T47D (cell line): Measurements from ENCODE around the gene PHF1.

Experiments
- DNase-seq, 2 experiments: peaks; one replicate each; pipeline versions ENCODE4 v3.0.0 to v3.0.0-alpha.2; 2011 to 2012; ENCODE audit warnings: low read depth in 1 of 2, low spot score in 1 of 2
- JUND ChIP-seq: IDR thresholded peaks from 2 replicates; pipeline ENCODE4 v1.6.1; 2012; ENCODE audit warnings: low read depth
- in situ Hi-C: cut with HindIII; loops from 2 replicates; pipeline ENCODE4 v1.10.0; 2016; ENCODE audit warnings: low sequenced_read_pairs, low pct_unique_long_range_greater_than_20kb

Gene PHF1

DNA sequence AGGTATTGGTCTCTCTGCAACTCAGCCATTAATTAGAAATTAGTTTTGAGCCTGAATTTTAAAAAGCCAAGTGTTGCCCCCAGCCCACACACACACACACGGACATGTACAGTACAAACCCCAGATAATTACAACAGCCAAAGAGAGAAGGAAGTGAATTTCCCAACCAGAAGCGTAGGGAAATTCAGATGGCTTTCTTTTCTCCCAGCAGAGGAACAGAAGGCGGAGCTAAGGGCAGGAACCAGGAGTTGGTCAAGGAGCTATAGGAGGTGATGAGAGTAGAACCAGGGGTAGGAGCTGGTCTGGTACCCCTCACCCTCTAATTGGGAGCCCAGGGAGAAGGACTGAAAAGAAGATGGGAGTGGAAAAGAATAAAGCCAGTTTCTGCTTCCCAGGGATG, 39.6 kb downstream of the PHF1 start:
- no peak for TF ChIP-seq JUND
- DNase-seq: no peak
- in situ Hi-C loops: no loop called here

DNA sequence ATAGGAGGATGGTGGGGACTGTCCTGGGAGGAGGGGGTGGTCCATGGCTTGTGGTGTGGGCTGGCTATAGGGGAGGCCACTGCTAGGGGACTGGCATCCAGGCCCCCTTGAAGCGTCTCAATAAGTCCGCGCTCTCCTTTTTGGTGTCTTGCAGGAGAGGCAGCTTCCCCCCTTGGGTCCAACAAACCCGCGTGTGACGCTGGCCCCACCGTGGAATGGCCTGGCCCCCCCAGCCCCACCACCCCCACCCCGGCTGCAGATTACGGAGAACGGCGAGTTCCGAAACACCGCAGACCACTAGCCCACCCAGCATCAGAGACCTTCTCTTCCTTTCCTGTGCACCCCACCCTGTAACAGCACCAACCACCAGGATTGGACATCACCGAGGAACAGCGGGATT, 40.8 kb downstream of the PHF1 start:
- no peak for DNase-seq

GRCh38 chr6:33452496-33452895, 41.7 kb downstream of the PHF1 start:
- in situ Hi-C loops: no loop called here
- TF ChIP-seq JUND: no peak
- DNase-seq: no peak

More for the DNA sequence above, 40.8 kb downstream of the PHF1 start:
- TF ChIP-seq JUND: no peak
- in situ Hi-C loops: no loop called here

GRCh38 chr6:33453393-33454008, 42.7 kb downstream of the PHF1 start:
- no peak for DNase-seq

DNA sequence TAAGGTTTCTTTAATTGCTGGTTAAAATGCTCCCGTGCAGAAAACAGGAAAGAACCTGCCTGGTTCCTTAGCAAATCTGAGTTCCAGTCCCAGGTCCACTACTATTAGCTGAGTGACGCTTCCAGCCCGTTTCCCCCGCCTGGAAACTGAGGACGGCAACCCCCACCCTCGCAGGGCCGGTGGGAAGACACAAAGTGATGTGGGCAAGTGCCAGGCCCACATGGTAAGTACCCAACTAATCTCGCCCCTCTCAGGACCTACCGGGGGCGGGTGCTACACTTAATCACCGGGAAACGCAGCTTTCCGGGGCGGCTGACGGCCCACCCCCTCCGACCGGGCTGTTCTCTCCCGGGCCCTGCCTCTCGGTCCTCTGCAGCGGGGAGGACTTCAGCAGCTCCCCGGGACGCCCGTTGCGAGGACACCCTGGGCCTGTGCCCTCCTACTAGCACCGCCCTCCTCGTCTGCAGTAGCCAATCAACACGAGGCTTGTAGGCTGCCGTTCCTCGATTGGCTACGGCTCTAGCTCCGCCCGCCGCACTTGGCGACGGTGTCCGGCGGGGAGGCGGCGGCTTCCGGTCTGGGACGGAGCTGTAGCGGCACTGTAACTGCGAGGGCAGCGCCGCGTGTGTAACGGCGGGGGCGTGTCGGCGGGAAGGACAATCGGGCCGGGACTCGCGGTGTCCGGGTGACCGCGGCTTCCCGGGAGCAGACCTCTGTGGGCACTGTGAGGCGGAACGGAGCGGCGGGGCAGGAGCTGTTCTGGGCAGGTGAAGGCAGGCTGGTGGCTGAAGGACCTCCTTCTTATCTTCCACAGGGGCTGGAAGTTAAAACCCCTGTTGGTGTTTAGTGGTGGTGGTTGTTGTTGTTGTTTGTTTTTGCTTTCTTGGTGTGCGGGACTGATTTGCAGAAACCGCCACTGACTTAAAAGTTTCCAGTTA, 43.5 kb downstream of the PHF1 start, which contains the start of gene ZBTB9:
Gene ZBTB9 (plus strand): TSS at position 568 of the 938 bp plus-strand sequence. CDS start 525 bp downstream, outside the sequence.
- in situ Hi-C loops: no loop called here
- no peak for TF ChIP-seq JUND
- DNase-seq: peak; percentile 97 to 99

More at GRCh38 chr6:33453393-33454008, 42.7 kb downstream of the PHF1 start:
- in situ Hi-C loops: no loop called here
- no peak for TF ChIP-seq JUND

DNA sequence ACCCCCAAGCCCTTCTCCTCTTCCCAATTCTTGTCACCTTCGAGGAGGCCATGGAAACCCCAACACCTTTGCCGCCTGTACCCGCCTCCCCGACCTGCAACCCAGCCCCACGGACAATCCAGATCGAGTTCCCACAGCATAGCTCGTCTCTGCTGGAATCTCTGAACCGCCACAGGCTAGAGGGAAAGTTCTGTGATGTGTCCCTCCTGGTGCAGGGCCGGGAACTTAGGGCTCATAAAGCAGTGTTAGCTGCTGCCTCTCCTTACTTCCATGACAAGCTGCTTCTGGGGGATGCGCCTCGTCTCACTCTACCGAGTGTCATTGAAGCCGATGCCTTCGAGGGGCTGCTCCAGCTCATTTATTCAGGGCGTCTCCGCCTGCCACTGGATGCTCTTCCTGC, 44.2 kb downstream of the PHF1 start:
- TF ChIP-seq JUND: no peak
- in situ Hi-C loops: no loop called here
- DNase-seq: no peak

DNA sequence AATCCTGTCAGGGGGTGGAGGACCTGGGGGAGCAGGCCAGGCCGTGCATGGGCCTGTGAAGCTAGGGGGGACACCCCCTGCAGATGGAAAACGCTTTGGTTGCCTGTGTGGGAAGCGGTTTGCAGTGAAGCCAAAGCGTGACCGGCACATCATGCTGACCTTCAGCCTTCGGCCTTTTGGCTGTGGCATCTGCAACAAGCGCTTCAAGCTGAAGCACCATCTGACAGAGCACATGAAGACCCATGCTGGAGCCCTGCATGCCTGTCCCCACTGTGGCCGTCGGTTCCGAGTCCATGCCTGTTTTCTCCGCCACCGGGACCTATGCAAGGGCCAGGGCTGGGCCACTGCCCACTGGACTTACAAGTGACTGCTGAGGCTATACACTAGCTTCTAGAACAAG, 45.3 kb downstream of the PHF1 start:
- in situ Hi-C loops: no loop called here
- TF ChIP-seq JUND: no peak
- no peak for DNase-seq

DNA sequence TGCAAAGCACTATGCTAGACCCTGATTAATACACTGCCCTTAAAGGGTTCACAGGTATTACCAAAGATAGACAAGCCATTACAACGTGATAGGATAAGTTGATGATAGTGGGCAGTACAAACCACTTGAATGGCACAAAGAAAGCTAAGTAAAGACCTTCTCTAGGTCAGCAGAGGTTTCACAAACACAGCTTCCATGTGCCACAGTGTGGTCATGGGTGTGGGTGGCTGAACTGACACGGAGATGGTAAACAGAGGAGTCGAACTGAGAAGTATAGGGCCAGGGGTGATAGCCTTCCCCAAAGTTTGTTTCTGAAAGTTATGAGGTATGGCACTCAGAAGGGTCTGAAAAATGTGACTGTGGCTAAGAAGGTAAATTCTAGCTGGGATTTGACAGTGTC, 47.9 kb downstream of the PHF1 start:
- in situ Hi-C loops: no loop called here
- no peak for TF ChIP-seq JUND
- DNase-seq: no peak

DNA sequence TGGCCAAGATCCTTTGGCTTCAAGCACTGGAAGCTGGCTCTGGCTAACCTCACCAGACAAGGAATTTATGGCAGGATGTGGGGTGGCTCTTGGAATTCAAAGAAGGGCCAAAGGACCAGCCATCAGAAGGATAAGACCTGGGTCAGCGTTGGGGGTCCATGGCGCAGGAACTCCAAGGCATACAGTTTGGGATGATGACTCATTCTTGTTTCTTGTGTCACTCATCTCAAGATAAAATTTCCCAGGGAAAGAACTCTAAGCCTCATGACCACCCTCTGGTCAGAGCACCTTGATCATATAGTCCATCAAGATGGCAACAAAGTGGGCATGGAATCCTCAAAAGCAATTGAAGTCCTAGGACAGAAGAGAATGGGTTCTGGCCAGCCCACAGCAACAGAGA, 48.4 kb downstream of the PHF1 start:
- in situ Hi-C loops: no loop called here
- no peak for DNase-seq
- TF ChIP-seq JUND: no peak
